GM12873 (cell line): ENCODE results near the gene TTC23L.

Experiments
- CTCF ChIP-seq: IDR thresholded peaks from 2 replicates; pipeline ENCODE4 v1.5.1; 2012; ENCODE audit warnings: low read depth, mild to moderate bottlenecking, moderate library complexity, low read length, control low read depth; ENCODE audit not compliant: insufficient read depth; ENCODE audit errors: missing control alignments

Gene TTC23L

GRCh38 chr5:34918025-34918424 is 79.1 kb downstream of the TTC23L start:
- TF ChIP-seq CTCF: no peak

- peak; percentile 22 for TF ChIP-seq CTCF
Measured at GRCh38 chr5:34919077-34919476, 80.1 kb downstream of the TTC23L start.

- TF ChIP-seq CTCF: no peak
Measured at GRCh38 chr5:34923694-34924461, 84.9 kb downstream of the TTC23L start.

- no peak for TF ChIP-seq CTCF
Measured at GRCh38 chr5:34924462-34924765, 85.5 kb downstream of the TTC23L start.

GRCh38 chr5:34926318-34926888 is 87.4 kb downstream of the TTC23L start:
- TF ChIP-seq CTCF: no peak

- no peak for TF ChIP-seq CTCF
Measured at GRCh38 chr5:34927785-34928184, 88.8 kb downstream of the TTC23L start.

GRCh38 chr5:34928267-34928666 is 89.3 kb downstream of the TTC23L start:
- TF ChIP-seq CTCF: no peak
